ENCODE measurements around the gene KHSRP.
"Not testable (repeated sequence)": the region's sequence is repeated elsewhere in the genome, so short reads cannot be mapped to it uniquely, and the experiment has no call there.

Gene KHSRP

GRCh38 chr19:6416658-6417405, 7.8 kb downstream of the KHSRP start:
- DNase-seq, result no peak

GRCh38 chr19:6415591-6416190, 8.9 kb downstream of the KHSRP start:
- no peak for DNase-seq

- no peak for DNase-seq
Observed at GRCh38 chr19:6414793-6415590, 9.6 kb downstream of the KHSRP start.

- DNase-seq, result no peak
Observed at GRCh38 chr19:6413721-6414643, 10.6 kb downstream of the KHSRP start.

- DNase-seq, result no peak
Observed at GRCh38 chr19:6413291-6413690, 11.3 kb downstream of the KHSRP start.

- DNase-seq, result peak; percentile 61
Observed at GRCh38 chr19:6412447-6413091, 12.0 kb downstream of the KHSRP start.

- no peak for DNase-seq
Observed at GRCh38 chr19:6412061-6412446, 12.6 kb downstream of the KHSRP start.

GRCh38 chr19:6409346-6409745, 15.3 kb downstream of the KHSRP start:
- DNase-seq, result no peak

GRCh38 chr19:6406401-6406800, 18.2 kb downstream of the KHSRP start:
- no peak for DNase-seq

GRCh38 chr19:6402837-6403608, 21.6 kb downstream of the KHSRP start:
- DNase-seq, result no peak

- no peak for DNase-seq
Observed at GRCh38 chr19:6402058-6402457, 22.6 kb downstream of the KHSRP start.

- DNase-seq, result not testable (repeated sequence)
Observed at GRCh38 chr19:6400062-6400944, 24.3 kb downstream of the KHSRP start.

- DNase-seq, result no peak
Observed at GRCh38 chr19:6396305-6396704, 28.3 kb downstream of the KHSRP start.

- DNase-seq, result no peak
Observed at GRCh38 chr19:6394831-6395230, 29.8 kb downstream of the KHSRP start.

- peak; percentile 84 for DNase-seq
Observed at GRCh38 chr19:6393983-6394412, 30.6 kb downstream of the KHSRP start.

- peak; percentile 95 for DNase-seq
Observed at GRCh38 chr19:6393074-6393982, 31.3 kb downstream of the KHSRP start, which contains the start of gene GTF2F1. Gene GTF2F1 (minus strand): TSS chr19:6393164. CDS start chr19:6392995, 169 bp downstream.

GRCh38 chr19:6392221-6393073, 32.2 kb downstream of the KHSRP start:
- no peak for DNase-seq

- DNase-seq, result no peak
Observed at GRCh38 chr19:6387372-6387771, 37.2 kb downstream of the KHSRP start.
